GM12873 (cell line): ENCODE data around the gene UBE2R2.

ENCODE experiments used
- CTCF ChIP-seq: IDR thresholded peaks from 2 replicates; pipeline ENCODE4 v1.5.1; 2012; ENCODE audit warnings: low read depth, mild to moderate bottlenecking, moderate library complexity, low read length, control low read depth; ENCODE audit not compliant: insufficient read depth; ENCODE audit errors: missing control alignments

Gene UBE2R2

GRCh38 chr9:33934188-33934878 lies 117.4 kb downstream of the UBE2R2 start:
- TF ChIP-seq CTCF: no peak

- TF ChIP-seq CTCF: no peak
These were observed 123.2 kb downstream of the UBE2R2 start for GRCh38 chr9:33939924-33940874.

GRCh38 chr9:33942471-33943083 lies 125.6 kb downstream of the UBE2R2 start:
- TF ChIP-seq CTCF: no peak

- TF ChIP-seq CTCF: no peak
These were observed 126.4 kb downstream of the UBE2R2 start for GRCh38 chr9:33943389-33943788.

- TF ChIP-seq CTCF: no peak
These were observed 130.0 kb downstream of the UBE2R2 start for GRCh38 chr9:33946779-33947535.

GRCh38 chr9:33950371-33950770 lies 133.4 kb downstream of the UBE2R2 start:
- no peak for TF ChIP-seq CTCF
